AG04449 (cell line): ENCODE measurements around the gene RBPJ.

Experiments used
- CTCF ChIA-PET: fragments of 350-600 bp; formaldehyde crosslinking; extraction: SDS; loops from one replicate; lab custom pipeline; 2021; ENCODE audit warnings: antibody characterized with exemption; lab: Yijun Ruan, JAX
- POLR2A ChIA-PET: fragments of 400-600, 350-600 bp; formaldehyde crosslinking; extraction: SDS; loops from one replicate; lab custom pipeline; 2020; ENCODE audit warnings: antibody characterized with exemption, inconsistent platforms; lab: Yijun Ruan, JAX
- DNase-seq: peaks from one replicate; pipeline ENCODE4 v3.0.0-alpha.2; 2010; ENCODE audit warnings: low read depth, low spot score
- H3K4me3 ChIP-seq: 2 replicates; pipeline ENCODE4 v1.5.1; 2011; ENCODE audit warnings: low read depth, mild to moderate bottlenecking, control low read depth, low read length
- CTCF ChIP-seq: IDR thresholded peaks from one replicate; pipeline ENCODE4 v1.5.1; 2011; ENCODE audit warnings: mild to moderate bottlenecking, moderate library complexity, low read length, control low read depth, inconsistent platforms; ENCODE audit not compliant: insufficient read depth; ENCODE audit errors: missing control alignments

The RBPJ gene

GRCh38 chr4:26299254-26299882 lies 21.4 kb upstream of the RBPJ start:
- ChIA-PET POLR2A (no interaction called here), CTCF (no interaction called here)
- no peak for TF ChIP-seq CTCF
- no peak for DNase-seq
- no peak overlapping the region for H3K4me3 ChIP-seq

- DNase-seq = no peak
- ChIA-PET CTCF (interaction anchor here (1.3 to 1.6 kb wide), 2 partner anchors 15 to 218 kb away, joined by 4 to 5 read pairs; no protein-coding TSS in a partner anchor), POLR2A (no interaction called here)
- no peak for TF ChIP-seq CTCF
- H3K4me3 ChIP-seq = no peak overlapping the region
Observed at GRCh38 chr4:26300314-26301307, 20.2 kb upstream of the RBPJ start.

GRCh38 chr4:26302031-26302899 lies 18.5 kb upstream of the RBPJ start:
- H3K4me3 ChIP-seq = no peak overlapping the region
- TF ChIP-seq CTCF = no peak
- POLR2A ChIA-PET = no interaction called here
- no peak for DNase-seq
- CTCF ChIA-PET = interaction anchor here (0.7 to 1.6 kb wide), 3 partner anchors 21 to 220 kb away, joined by 3 to 5 read pairs (median 3); no protein-coding TSS in a partner anchor

GRCh38 chr4:26303008-26303407 lies 17.8 kb upstream of the RBPJ start:
- no peak overlapping the region for H3K4me3 ChIP-seq
- no peak for TF ChIP-seq CTCF
- CTCF ChIA-PET = no interaction called here
- POLR2A ChIA-PET = no interaction called here
- DNase-seq = no peak

GRCh38 chr4:26307037-26307800 lies 13.6 kb upstream of the RBPJ start:
- TF ChIP-seq CTCF = no peak
- H3K4me3 ChIP-seq = no peak overlapping the region
- POLR2A ChIA-PET = no interaction called here
- DNase-seq = no peak
- CTCF ChIA-PET = no interaction called here
